Stimulated activated CD4-positive, alpha-beta T cell treated with anti-CD3 and anti-CD28 coated beads, Interleukin-1b, Interleukin-23, amount 100 ng/mL, for 4 hours (primary cell): ENCODE results near the gene PMVK.

ENCODE experiments used
- DNase-seq, 2 donors: peaks; one replicate each; pipeline ENCODE4 v3.0.0-alpha.2; 2020; ENCODE audit warnings: low read depth in 2 of 2

PMVK gene

GRCh38 chr1:154967331-154967950 is 30.9 kb upstream of the PMVK start:
- no peak for DNase-seq

GRCh38 chr1:154966111-154966510 is 29.6 kb upstream of the PMVK start:
- no peak for DNase-seq

GRCh38 chr1:154964359-154964758 is 27.8 kb upstream of the PMVK start:
- DNase-seq: no peak

GRCh38 chr1:154963643-154964042 is 27.1 kb upstream of the PMVK start:
- DNase-seq: no peak

- no peak for DNase-seq
Observed at GRCh38 chr1:154962795-154963330, 26.3 kb upstream of the PMVK start.

GRCh38 chr1:154962156-154962749 is 25.7 kb upstream of the PMVK start:
- no peak for DNase-seq

GRCh38 chr1:154961207-154962155 is 25.0 kb upstream of the PMVK start, which contains the start of gene PYGO2:
Gene PYGO2 (minus strand): TSS chr1:154961782. CDS start chr1:154961576, 206 bp downstream.
- DNase-seq: peak; percentile 66 to 81

GRCh38 chr1:154960446-154961136 is 24.1 kb upstream of the PMVK start:
- DNase-seq: no peak

GRCh38 chr1:154959426-154959780 is 22.9 kb upstream of the PMVK start:
- no peak for DNase-seq

GRCh38 chr1:154958681-154959425 is 22.3 kb upstream of the PMVK start:
- DNase-seq: no peak

- DNase-seq: no peak
Observed at GRCh38 chr1:154958036-154958435, 21.5 kb upstream of the PMVK start.

- no peak for DNase-seq
Observed at GRCh38 chr1:154957091-154957657, 20.7 kb upstream of the PMVK start.

GRCh38 chr1:154956544-154956941 is 20.0 kb upstream of the PMVK start:
- no peak for DNase-seq

GRCh38 chr1:154955718-154956543 is 19.4 kb upstream of the PMVK start, which contains the start of gene PBXIP1:
Gene PBXIP1 (minus strand): TSS chr1:154956099. CDS start chr1:154953721, 2,378 bp downstream.
- peak; percentile 42 to 69 for DNase-seq

- DNase-seq: peak; percentile 26 to 51
Observed at GRCh38 chr1:154955039-154955717, 18.7 kb upstream of the PMVK start.

GRCh38 chr1:154954541-154954940 is 18.0 kb upstream of the PMVK start:
- DNase-seq: no peak

- no peak for DNase-seq
Observed at GRCh38 chr1:154953611-154954038, 17.1 kb upstream of the PMVK start.

- no peak for DNase-seq
Observed at GRCh38 chr1:154952664-154953063, 16.1 kb upstream of the PMVK start.
